ENCODE data around the gene NT5C2.

NT5C2 gene

GRCh38 chr10:103175580-103176285 is 17.3 kb downstream of the NT5C2 start:
- TF ChIP-seq CTCF (IDR thresholded peaks at IDR 0.05) = no peak

- no peak for TF ChIP-seq CTCF (IDR thresholded peaks at IDR 0.05)
Observed at GRCh38 chr10:103171278-103171677, 21.8 kb downstream of the NT5C2 start.

- TF ChIP-seq CTCF (IDR thresholded peaks at IDR 0.05) = no peak
Observed at GRCh38 chr10:103168438-103168837, 24.6 kb downstream of the NT5C2 start.

GRCh38 chr10:103166523-103166922 is 26.5 kb downstream of the NT5C2 start:
- no peak for TF ChIP-seq CTCF (IDR thresholded peaks at IDR 0.05)

- no peak for TF ChIP-seq CTCF (IDR thresholded peaks at IDR 0.05)
Observed at GRCh38 chr10:103157246-103157645, 35.8 kb downstream of the NT5C2 start.

GRCh38 chr10:103155471-103156085 is 37.5 kb downstream of the NT5C2 start:
- no peak for TF ChIP-seq CTCF (IDR thresholded peaks at IDR 0.05)

GRCh38 chr10:103154521-103155299 is 38.4 kb downstream of the NT5C2 start:
- TF ChIP-seq CTCF (IDR thresholded peaks at IDR 0.05) = no peak

Measured in LNCAP (cell line).